ENCODE data around the gene AKAP6. TPM values are rescaled to one million over a fixed set of nuclear protein-coding genes. Genes with fewer than 3 reads are reported as not detected.

AKAP6 gene
- total RNA-seq, 1 experiment from 2014 or later: 1.9 TPM

GRCh38 chr14:32426586-32427388 is 97.7 kb downstream of the AKAP6 start:
- Histone ChIP-seq H3K9ac (ENCODE audit: low read length) (no peak overlapping the region), H3K4me1 (ENCODE audit: control insufficient read depth in 1 of 2, insufficient read depth in 2 of 2, low read length in 2 of 2) (no peaks in the 10 kb centered on the region), H2AFZ (ENCODE audit: low read depth, low read length, poor library complexity, severe bottlenecking) (no peak overlapping the region), H4K20me1 (ENCODE audit: insufficient read depth) (no peaks in the 10 kb centered on the region), H3K9me3 (ENCODE audit: control insufficient read depth in 1 of 2, insufficient read depth in 1 of 2, low read depth in 1 of 2, low read length in 2 of 2) (peaks cover 3 to 8% of the 10 kb centered on the region in 2 experiments; a peak in 3 of 4 replicates), H3K4me2 (ENCODE audit: low read length) (no peak overlapping the region), H3K4me3 (replicated peaks in 1 of 2; ENCODE audit: low read depth in 1 of 2, low read length in 2 of 2) (no peak overlapping the region), H3K9me2 (ENCODE audit: insufficient read depth) (no peaks in the 10 kb centered on the region), H3K79me2 (ENCODE audit: insufficient read depth, low read length) (no peaks in the 10 kb centered on the region), H3K27me3 (ENCODE audit: insufficient read depth, low read length) (no peaks in the 10 kb centered on the region), H3K36me3 (ENCODE audit: control insufficient read depth in 1 of 2, insufficient read depth in 2 of 2, low read length in 2 of 2) (no peaks in the 10 kb centered on the region), H3K27ac (ENCODE audit: low read depth, low read length) (no peak overlapping the region)
- CTCF ChIA-PET: no interaction called here
- BruUV-seq (replicated peaks): no TSS peak
- no peak for ATAC-seq
- intact Hi-C loops (cut with micrococcal nuclease): no loop called here
- RAD21 ChIA-PET (ENCODE audit: low non-redundant PET in 1 of 2, low total read pairs in 2 of 2, uncharacterized antibody in 2 of 2, unreplicated experiment in 2 of 2): no interaction called here
- POLR2A ChIA-PET: no interaction called here
- no peak for DNase-seq (ENCODE audit: low read depth, low spot score)
- TF ChIP-seq, protein P1, sequence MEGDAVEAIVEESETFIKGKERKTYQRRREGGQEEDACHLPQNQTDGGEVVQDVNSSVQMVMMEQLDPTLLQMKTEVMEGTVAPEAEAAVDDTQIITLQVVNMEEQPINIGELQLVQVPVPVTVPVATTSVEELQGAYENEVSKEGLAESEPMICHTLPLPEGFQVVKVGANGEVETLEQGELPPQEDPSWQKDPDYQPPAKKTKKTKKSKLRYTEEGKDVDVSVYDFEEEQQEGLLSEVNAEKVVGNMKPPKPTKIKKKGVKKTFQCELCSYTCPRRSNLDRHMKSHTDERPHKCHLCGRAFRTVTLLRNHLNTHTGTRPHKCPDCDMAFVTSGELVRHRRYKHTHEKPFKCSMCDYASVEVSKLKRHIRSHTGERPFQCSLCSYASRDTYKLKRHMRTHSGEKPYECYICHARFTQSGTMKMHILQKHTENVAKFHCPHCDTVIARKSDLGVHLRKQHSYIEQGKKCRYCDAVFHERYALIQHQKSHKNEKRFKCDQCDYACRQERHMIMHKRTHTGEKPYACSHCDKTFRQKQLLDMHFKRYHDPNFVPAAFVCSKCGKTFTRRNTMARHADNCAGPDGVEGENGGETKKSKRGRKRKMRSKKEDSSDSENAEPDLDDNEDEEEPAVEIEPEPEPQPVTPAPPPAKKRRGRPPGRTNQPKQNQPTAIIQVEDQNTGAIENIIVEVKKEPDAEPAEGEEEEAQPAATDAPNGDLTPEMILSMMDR (IDR thresholded peaks at IDR 0.05 in 2 of 3, conservative IDR thresholded peaks at IDR 0.05 in 1 of 3; ENCODE audit: borderline replicate concordance in 1 of 3, insufficient read depth in 1 of 3, low read depth in 2 of 3, low read length in 2 of 3): no peak
- TF ChIP-seq JUND (IDR thresholded peaks at IDR 0.05): no peak
- TF ChIP-seq MAX (IDR thresholded peaks at IDR 0.05): no peak
- TF ChIP-seq EZH2 (IDR thresholded peaks at IDR 0.05): no peak
- TF ChIP-seq POLR2A (IDR thresholded peaks at IDR 0.05; ENCODE audit: borderline replicate concordance, extremely low read depth, insufficient read depth, insufficient read length): no peak
- no peak for TF ChIP-seq CEBPB (IDR thresholded peaks at IDR 0.05; ENCODE audit: low read depth)
- TF ChIP-seq CBX3 (IDR thresholded peaks at IDR 0.05; ENCODE audit: low read depth): no peak
- no peak for TF ChIP-seq ELF1 (IDR thresholded peaks at IDR 0.05; ENCODE audit: borderline replicate concordance, low read depth)
- no peak for TF ChIP-seq POLR2AphosphoS5 (IDR thresholded peaks at IDR 0.05; ENCODE audit: low read depth, low read length)
